ENCODE data around the gene WDR90.

- TF ChIP-seq EP300 (IDR thresholded peaks at IDR 0.05) = no peak
- TF ChIP-seq POLR2A (IDR thresholded peaks at IDR 0.05) = no peak
Measured at GRCh38 chr16:704552-705380, 55.6 kb downstream of the WDR90 start.

Measured in stomach (tissue), 4 donors.